B cell (primary cell): Measurements from ENCODE around the gene TCIRG1. TPM values are rescaled to one million over a fixed set of nuclear protein-coding genes. Genes with fewer than 3 reads are reported as not detected.

ENCODE experiments used
- ATAC-seq: fragments of 200-7000 bp; cut with Tn5 transposase; one replicate; pipeline ENCODE4 v1.10.0; 2021; ENCODE audit warnings: low read depth, mild to moderate bottlenecking, moderate number of reproducible peaks, moderate library complexity
- CTCF ChIA-PET: fragments of 350-600 bp; sonication (Branson Sonifier 250); formaldehyde crosslinking; loops from one replicate; lab custom pipeline; 2021; ENCODE audit warnings: antibody characterized with exemption, inconsistent platforms; lab: Charles Lee
- POLR2A ChIA-PET: fragments of 350-600 bp; sonication (Branson Sonifier 250); formaldehyde crosslinking; loops from one replicate; lab custom pipeline; 2021; ENCODE audit warnings: antibody characterized with exemption; lab: Charles Lee
- DNase-seq: peaks from one replicate; pipeline ENCODE4 v3.0.0; 2013
- H2AFZ ChIP-seq: 2 replicates; pipeline ENCODE4 v1.6.1; 2012; ENCODE audit warnings: mild to moderate bottlenecking, low read depth, low read length; ENCODE audit not compliant: insufficient read depth, poor library complexity, severe bottlenecking
- H3K27ac ChIP-seq, 2 donors: 1 replicate in 1 of 2; 2 replicates in 1 of 2; pipeline ENCODE4 v1.5.1; 2012 to 2013; ENCODE audit warnings: low read length in 2 of 2, mild to moderate bottlenecking in 2 of 2, moderate library complexity in 1 of 2
- H3K27me3 ChIP-seq, 4 experiments: fragments of 200-600 bp in 1 of 4; sonication (generic) in 1 of 4; replicated peaks in 1 of 4; 1 replicate in 2 of 4; 2 replicates in 2 of 4; pipeline versions ENCODE4 v1.6.1 to v1.7.0; 2013 to 2016; ENCODE audit warnings: low read length in 3 of 4, mild to moderate bottlenecking in 2 of 4, mixed read lengths in 1 of 4, moderate library complexity in 1 of 4; ENCODE audit not compliant: insufficient read depth in 4 of 4, control insufficient read depth in 3 of 4; ENCODE audit errors: control extremely low read depth in 1 of 4
- H3K36me3 ChIP-seq, 2 experiments: replicated peaks in 1 of 2; 1 replicate in 1 of 2; 2 replicates in 1 of 2; pipeline versions ENCODE4 v1.6.1 to v1.7.1; 2013; ENCODE audit warnings: low read length in 1 of 2; ENCODE audit not compliant: insufficient read depth in 2 of 2, control insufficient read depth in 1 of 2; ENCODE audit errors: control extremely low read depth in 1 of 2, extremely low read depth in 1 of 2
- H3K4me1 ChIP-seq, 2 donors: fragments of 200-600 bp in 1 of 2; sonication (generic) in 1 of 2; 1 replicate in 1 of 2; 2 replicates in 1 of 2; pipeline versions ENCODE4 v1.5.1 to v1.6.1; 2013 to 2017; ENCODE audit warnings: low read length in 2 of 2; ENCODE audit not compliant: control insufficient read depth in 2 of 2, insufficient read depth in 2 of 2
- H3K4me2 ChIP-seq: replicated peaks from 2 replicates; pipeline ENCODE3; 2012; ENCODE audit warnings: mild to moderate bottlenecking, low read depth, low read length; ENCODE audit not compliant: poor library complexity, severe bottlenecking
- H3K4me3 ChIP-seq, 5 experiments: fragments of 200-600 bp in 1 of 5; sonication (generic) in 1 of 5; 1 replicate in 3 of 5; 2 replicates in 2 of 5; pipeline versions ENCODE4 v1.5.1 to v1.7.0; 2011 to 2016; ENCODE audit warnings: low read length in 4 of 5, mild to moderate bottlenecking in 4 of 5, low read depth in 2 of 5, control low read depth in 1 of 5, moderate library complexity in 1 of 5; ENCODE audit not compliant: insufficient read depth in 1 of 5; ENCODE audit errors: control extremely low read depth in 1 of 5, extremely low read depth in 1 of 5
- H3K79me2 ChIP-seq: fragments of 200-600 bp; sonication (generic); one replicate; pipeline ENCODE4 v1.6.0; 2016; ENCODE audit warnings: low read length; ENCODE audit not compliant: control insufficient read depth, insufficient read depth
- H3K9ac ChIP-seq: fragments of 200-600 bp; sonication (generic); 2 replicates; pipeline ENCODE4 v1.6.1; 2017; ENCODE audit warnings: mild to moderate bottlenecking, low read length, moderate library complexity
- H3K9me3 ChIP-seq, 3 donors: one replicate each; pipeline versions ENCODE4 v1.6.1 to v1.7.1; 2013; ENCODE audit warnings: low read length in 2 of 3; ENCODE audit not compliant: control insufficient read depth in 2 of 3, insufficient read depth in 1 of 3; ENCODE audit errors: control extremely low read depth in 1 of 3
- H4K20me1 ChIP-seq: 2 replicates; pipeline ENCODE4 v1.6.0; 2012; ENCODE audit warnings: mild to moderate bottlenecking, low read length; ENCODE audit not compliant: insufficient read depth, control insufficient read depth, poor library complexity, severe bottlenecking
- H3K27ac Mint-ChIP-seq: one replicate; pipeline ENCODE4 v1.8.0; 2021; ENCODE audit warnings: mixed read lengths
- H3K27me3 Mint-ChIP-seq: one replicate; pipeline ENCODE4 v1.8.0; 2021; ENCODE audit warnings: mixed read lengths
- H3K4me1 Mint-ChIP-seq: one replicate; pipeline ENCODE4 v1.8.0; 2021; ENCODE audit warnings: mixed read lengths
- H3K4me3 Mint-ChIP-seq: one replicate; pipeline ENCODE4 v1.8.0; 2021; ENCODE audit warnings: mixed read lengths
- H3K9me3 Mint-ChIP-seq: one replicate; pipeline ENCODE4 v1.8.0; 2022; ENCODE audit warnings: mixed read lengths; ENCODE audit not compliant: insufficient read depth
- CTCF ChIP-seq: fragments of 200-600 bp; IDR thresholded peaks from one replicate; pipeline ENCODE4 v1.8.0; 2022; ENCODE audit warnings: antibody characterized with exemption, mild to moderate bottlenecking
- EZH2 ChIP-seq: IDR thresholded peaks from 2 replicates; pipeline ENCODE4 v1.6.1; 2012; ENCODE audit warnings: borderline replicate concordance, low read depth, mild to moderate bottlenecking, moderate library complexity, low read length; ENCODE audit not compliant: insufficient read depth, poor library complexity, severe bottlenecking
- WGBS: methylation state at CpG from one replicate; pipeline ENCODE4 v1.1.5; 2013; ENCODE audit warnings: missing lambda C conversion rate; ENCODE audit not compliant: insufficient coverage; 5-methylcytosine and 5-hydroxymethylcytosine counted together
- intact Hi-C: fragments of 100-400 bp; cut with micrococcal nuclease; formaldehyde crosslinking; loops from one replicate; pipeline ENCODE4 v1.10.0; 2022
- polyA plus RNA-seq: library from polyadenylated mRNA; depleted of rRNA; stranded (reverse); fragments of >200 nt; gene quantifications from 2 replicates; pipeline ENCODE4 v1.2.3, GENCODE V29; 2012
- total RNA-seq, 2 donors: library from RNA; stranded (reverse); fragments of 120-200 nt in 1 of 2; gene quantifications; 1 replicate in 1 of 2; 2 replicates in 1 of 2; pipeline versions ENCODE4 v1.2.3 to v1.2.4, GENCODE V29; 2013 to 2022

Gene TCIRG1
- total and polyA plus RNA-seq, 2 donors (not counting 1 experiment from before 2014, with no cell fraction given), result 305 to 725 TPM

- Histone ChIP-seq H3K27ac (peak overlapping the region; percentile 83 to 85), H3K36me3 (peaks cover 0 to 33% of the 10 kb centered on the region in 2 experiments), H3K4me3 (peak overlapping the region in 4 of 5 experiments; percentile 61 to 86 (median 74)), H3K4me2 (peak overlapping the region; percentile 99), H3K4me1 (peaks cover 24 to 51% of the 10 kb centered on the region in 2 donors), H2AFZ (peak overlapping the region; percentile 81), H3K27me3 (no peaks in the 10 kb centered on the region), H3K9me3 (no peaks in the 10 kb centered on the region), H4K20me1 (peaks cover 33% of the 10 kb centered on the region), H3K9ac (peak overlapping the region; percentile 77), H3K79me2 (peaks cover 33% of the 10 kb centered on the region)
- ChIA-PET CTCF (interaction anchor here (1.2 to 2.5 kb wide), 3 partner anchors 32 to 60 kb away, joined by 3 to 8 read pairs (median 4); partner anchors contain the start of gene ALDH3B1), POLR2A (interaction anchor here (2.6 kb wide), 1 partner anchor 10 kb away, joined by 15 read pairs; the partner anchor contains the start of gene NDUFS8)
- intact Hi-C loops, result loop anchor here (1.0 to 2.0 kb wide), 3 partner anchors 11 to 80 kb away; partner anchors contain the start of genes CHKA and NDUFS8
- DNase-seq (no peak), ATAC-seq (no peak)
- Mint-ChIP-seq H3K9me3 (no peaks in the 10 kb centered on the region), H3K27me3 (no peaks in the 10 kb centered on the region), H3K27ac (peak overlapping the region; percentile 96), H3K4me3 (peak overlapping the region; percentile 89), H3K4me1 (peaks cover 30% of the 10 kb centered on the region)
- WGBS, result 73% methylated on average over 22 of the region's 23 CpGs
- no peak for TF ChIP-seq CTCF
- TF ChIP-seq EZH2, result no peak
Measured at GRCh38 chr11:68040957-68041591, 2.2 kb downstream of the TCIRG1 start.
